OCI-LY7 (cell line): Measurements from ENCODE around the gene CAMK2B.

ENCODE experiments used
- CTCF ChIP-seq: fragments of 200-600 bp; sonication (generic); conservative IDR thresholded peaks from 2 replicates; pipeline ENCODE4 v1.5.1; 2014; ENCODE audit warnings: mild to moderate bottlenecking, antibody characterized with exemption, low read length, moderate library complexity, mixed read lengths
- EZH2phosphoT487 ChIP-seq: fragments of 200-600 bp; sonication (generic); IDR thresholded peaks from 2 replicates; pipeline ENCODE4 v1.6.1; 2018; ENCODE audit warnings: low read depth, borderline replicate concordance, mild to moderate bottlenecking, mixed run types, antibody characterized with exemption, low read length, moderate library complexity, mixed read lengths

- TF ChIP-seq CTCF (no peak), EZH2phosphoT487 (no peak)
These were observed 48.0 kb downstream of the CAMK2B start for GRCh38 chr7:44277391-44277790.
